ENCODE data around the gene ZMAT3. TPM values are rescaled to one million over a fixed set of nuclear protein-coding genes. Genes with fewer than 3 reads are reported as not detected.

ZMAT3 gene
- total and polyA plus RNA-seq, 2 of the 4 experiments (the other 2 are of a cell fraction), result 11.7 to 14.3 TPM

GRCh38 chr3:179068779-179069530 lies 2.7 kb downstream of the ZMAT3 start:
- TF ChIP-seq CTCF (conservative IDR thresholded peaks at IDR 0.05; ENCODE audit: low read depth, low read length), result peak; percentile 55
- no peak for TF ChIP-seq MXI1 (IDR thresholded peaks at IDR 0.05; ENCODE audit: borderline replicate concordance, low read depth, low read length)
- TF ChIP-seq RAD21 (IDR thresholded peaks at IDR 0.05; ENCODE audit: low read length), result peak; percentile 54
- peak; percentile 62 for TF ChIP-seq SMC3 (IDR thresholded peaks at IDR 0.05; ENCODE audit: low read depth, low read length)
- H2AFZ ChIP-seq (replicated peaks; ENCODE audit: low read length, poor library complexity), result no peak overlapping the region

More at GRCh38 chr3:179068779-179069530, 2.7 kb downstream of the ZMAT3 start:
- Histone ChIP-seq H4K5ac (ENCODE audit: low read depth, low read length) (no peak overlapping the region), H4K8ac (ENCODE audit: low read depth in 2 of 2, low read length in 2 of 2) (peak overlapping the region in 1 of 2 experiments; percentile 2; a peak in 1 of 4 replicates), H2AK9ac (replicated peaks; ENCODE audit: low read depth, low read length, poor library complexity) (no peak overlapping the region), H3K9ac (ENCODE audit: low read depth, low read length) (no peak overlapping the region), H3K9me3 (ENCODE audit: control insufficient read depth, insufficient read depth, low read length) (no peaks in the 10 kb centered on the region), H2BK120ac (ENCODE audit: low read depth, low read length) (0 out of 2 replicates have a peak overlapping the region, but pooled peaks have one; percentile 76), H3K4ac (ENCODE audit: low read depth, low read length) (no peak overlapping the region), H3K9me1 (ENCODE audit: insufficient read depth, low read length) (peaks cover 17% of the 10 kb centered on the region), H3K27me3 (ENCODE audit: control insufficient read depth, insufficient read depth, low read length) (no peaks in the 10 kb centered on the region), H4K91ac (ENCODE audit: insufficient read depth, low read depth, low read length) (no peak overlapping the region), H3K4me1 (ENCODE audit: control insufficient read depth, insufficient read depth, low read length) (peaks cover 13% of the 10 kb centered on the region), H3K56ac (ENCODE audit: extremely low read depth, insufficient read depth, low read length) (0 out of 2 replicates have a peak overlapping the region, but pooled peaks have one; percentile 10), H3K23ac (ENCODE audit: low read depth, low read length) (peak overlapping the region; percentile 44; the same call in 1 of the 2 replicates), H2BK20ac (ENCODE audit: low read depth, low read length) (no peak overlapping the region), H3K4me2 (ENCODE audit: low read depth, low read length) (peak overlapping the region; percentile 87), H3K14ac (replicated peaks; ENCODE audit: low read depth, low read length) (no peak overlapping the region), H2BK15ac (ENCODE audit: low read depth, low read length) (no peak overlapping the region), H3K27ac (ENCODE audit: insufficient read depth, low read length) (0 out of 2 replicates have a peak overlapping the region, but pooled peaks have one; percentile 10), H3K79me1 (ENCODE audit: low read depth in 1 of 2, low read length in 2 of 2) (peaks cover 13 to 52% of the 10 kb centered on the region in 2 experiments), H2BK5ac (ENCODE audit: low read depth, low read length, poor library complexity, severe bottlenecking) (peak overlapping the region; percentile 99), H4K20me1 (ENCODE audit: insufficient read depth, low read length) (peaks cover 16% of the 10 kb centered on the region; the same call in 1 of the 2 replicates), H2AK5ac (ENCODE audit: low read depth, low read length) (peak overlapping the region; percentile 83; the same call in 1 of the 2 replicates), H3K18ac (ENCODE audit: low read depth, low read length) (no peak overlapping the region), H3K4me3 (ENCODE audit: insufficient read depth, low read depth, low read length) (0 out of 2 replicates have a peak overlapping the region, but pooled peaks have one; percentile 13), H3K36me3 (ENCODE audit: control insufficient read depth, insufficient read depth, low read length) (peaks cover 13% of the 10 kb centered on the region)
- no TSS peak for BruUV-seq (replicated peaks)
- 100% methylated on average over 1 of the region's 5 CpGs; no CpG with 5 or more reads in 1 of the 2 experiments for WGBS, 2 experiments (ENCODE audit: extremely low coverage in 2 of 2, insufficient read length in 1 of 2)
- CTCF ChIA-PET, result interaction anchor here (0.5 to 2.7 kb wide), 7 partner anchors 11 to 253 kb away, joined by 3 to 7 read pairs (median 3); no protein-coding TSS in a partner anchor
- dilution Hi-C loops (cut with HindIII; ENCODE audit: low sequenced_read_pairs, unreplicated experiment) (no loop called here), intact Hi-C loops (cut with micrococcal nuclease) (loop anchor here (1.0 kb wide), 1 partner anchor 247 kb away; no protein-coding TSS in a partner anchor), in situ Hi-C loops (cut with MboI; ENCODE audit: low sequenced_read_pairs) (no loop called here)
- POLR2A ChIA-PET (ENCODE audit: unreplicated experiment), result interaction anchor here (0.6 kb wide), 1 partner anchor 16 kb away, joined by 5 read pairs; no protein-coding TSS in a partner anchor
- DNase-seq, result peak; percentile 40
- no peak for ATAC-seq (ENCODE audit: low read depth)

All from IMR-90 (cell line).